ENCODE results near the gene PRR23C.

The PRR23C gene

GRCh38 chr3:139020868-139021234, 23.8 kb downstream of the PRR23C start, which contains the start of gene PRR23B:
Gene PRR23B, minus strand, starts transcription at chr3:139020926. Its CDS starts 265 bp downstream, at chr3:139020661.
- no peak for DNase-seq (ENCODE audit: extremely low read depth, low read depth)
- H3K4me3 ChIP-seq (replicated peaks; ENCODE audit: low read depth, low read length): no peak within 1 kb of the TSS
- TF ChIP-seq, protein P1, sequence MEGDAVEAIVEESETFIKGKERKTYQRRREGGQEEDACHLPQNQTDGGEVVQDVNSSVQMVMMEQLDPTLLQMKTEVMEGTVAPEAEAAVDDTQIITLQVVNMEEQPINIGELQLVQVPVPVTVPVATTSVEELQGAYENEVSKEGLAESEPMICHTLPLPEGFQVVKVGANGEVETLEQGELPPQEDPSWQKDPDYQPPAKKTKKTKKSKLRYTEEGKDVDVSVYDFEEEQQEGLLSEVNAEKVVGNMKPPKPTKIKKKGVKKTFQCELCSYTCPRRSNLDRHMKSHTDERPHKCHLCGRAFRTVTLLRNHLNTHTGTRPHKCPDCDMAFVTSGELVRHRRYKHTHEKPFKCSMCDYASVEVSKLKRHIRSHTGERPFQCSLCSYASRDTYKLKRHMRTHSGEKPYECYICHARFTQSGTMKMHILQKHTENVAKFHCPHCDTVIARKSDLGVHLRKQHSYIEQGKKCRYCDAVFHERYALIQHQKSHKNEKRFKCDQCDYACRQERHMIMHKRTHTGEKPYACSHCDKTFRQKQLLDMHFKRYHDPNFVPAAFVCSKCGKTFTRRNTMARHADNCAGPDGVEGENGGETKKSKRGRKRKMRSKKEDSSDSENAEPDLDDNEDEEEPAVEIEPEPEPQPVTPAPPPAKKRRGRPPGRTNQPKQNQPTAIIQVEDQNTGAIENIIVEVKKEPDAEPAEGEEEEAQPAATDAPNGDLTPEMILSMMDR (IDR thresholded peaks at IDR 0.05; ENCODE audit: low read depth, low read length, missing control alignments): peak; percentile 31

- no peak overlapping the region for H3K4me3 ChIP-seq (replicated peaks; ENCODE audit: low read depth, low read length)
- no peak for DNase-seq (ENCODE audit: extremely low read depth, low read depth)
- TF ChIP-seq, protein P1 (IDR thresholded peaks at IDR 0.05; ENCODE audit: low read depth, low read length, missing control alignments): no peak
Measured at GRCh38 chr3:139020036-139020867, 24.4 kb downstream of the PRR23C start.

GRCh38 chr3:139016430-139017048, 28.2 kb downstream of the PRR23C start:
- no peak overlapping the region for H3K4me3 ChIP-seq (replicated peaks; ENCODE audit: low read depth, low read length)
- TF ChIP-seq, protein P1 (IDR thresholded peaks at IDR 0.05; ENCODE audit: low read depth, low read length, missing control alignments): no peak
- DNase-seq (ENCODE audit: extremely low read depth, low read depth): no peak

GRCh38 chr3:139006051-139006716, 38.5 kb downstream of the PRR23C start, which contains the start of gene PRR23A:
Gene PRR23A, minus strand, starts transcription at chr3:139006268. Its CDS starts 0 bp downstream, at chr3:139006268.
- TF ChIP-seq, protein P1 (IDR thresholded peaks at IDR 0.05; ENCODE audit: low read depth, low read length, missing control alignments): no peak
- H3K4me3 ChIP-seq (replicated peaks; ENCODE audit: low read depth, low read length): no peak within 1 kb of the TSS
- DNase-seq (ENCODE audit: extremely low read depth, low read depth): no peak

DNA sequence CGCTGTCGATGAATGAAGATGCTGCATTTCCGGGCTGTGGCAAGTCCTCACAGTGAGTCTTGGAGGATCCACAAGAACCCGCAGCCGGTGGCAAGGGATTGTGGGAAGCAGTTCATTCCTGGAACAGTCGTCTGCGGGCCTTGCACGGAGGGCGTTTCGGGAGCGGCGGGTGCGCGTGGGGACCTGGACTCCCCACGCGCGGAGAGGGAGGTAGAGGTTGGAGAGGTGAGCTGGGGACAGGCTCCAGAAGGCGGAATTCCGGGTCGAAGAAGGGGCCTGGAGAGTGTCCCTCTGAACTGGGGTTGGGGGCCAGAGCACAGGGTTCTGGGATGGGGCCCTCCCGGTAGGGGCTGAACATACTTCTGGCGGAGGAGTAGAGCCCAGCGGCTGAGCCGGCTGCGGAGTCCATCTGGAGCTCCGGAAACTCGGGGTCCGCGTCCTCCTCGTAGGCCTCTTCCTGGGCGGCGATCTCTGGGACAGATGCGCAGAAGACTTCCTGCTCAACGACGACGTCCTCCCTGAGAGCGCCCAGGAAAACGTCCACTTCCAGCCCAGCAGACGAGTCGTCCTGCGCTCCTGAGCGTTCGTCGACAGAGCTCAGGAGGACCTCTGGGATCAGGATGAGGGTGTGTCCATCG, 39.2 kb downstream of the PRR23C start:
- no peak overlapping the region for H3K4me3 ChIP-seq (replicated peaks; ENCODE audit: low read depth, low read length)
- TF ChIP-seq, protein P1 (IDR thresholded peaks at IDR 0.05; ENCODE audit: low read depth, low read length, missing control alignments): no peak
- DNase-seq (ENCODE audit: extremely low read depth, low read depth): no peak

DNA sequence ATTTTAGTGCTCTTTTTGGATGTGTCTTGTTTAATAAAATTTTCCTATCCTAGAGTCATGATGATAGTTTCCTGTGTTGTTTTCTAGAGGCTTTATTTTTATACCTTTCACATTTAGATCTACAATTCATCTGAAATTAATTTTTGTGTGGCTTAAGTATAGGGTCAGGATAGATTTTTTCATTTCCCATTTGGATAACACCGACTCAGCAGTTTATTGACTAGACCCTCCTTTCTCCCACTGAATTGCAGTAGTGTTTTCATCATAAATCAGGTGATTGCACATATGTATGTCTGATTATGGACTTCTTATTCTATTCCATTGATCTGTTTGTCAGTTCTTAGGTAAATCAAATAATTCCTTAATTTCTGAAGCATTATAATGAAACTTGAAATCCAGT, 49.0 kb downstream of the PRR23C start:
- H3K4me3 ChIP-seq (replicated peaks; ENCODE audit: low read depth, low read length): no peak overlapping the region
- TF ChIP-seq, protein P1 (IDR thresholded peaks at IDR 0.05; ENCODE audit: low read depth, low read length, missing control alignments): no peak
- no peak for DNase-seq (ENCODE audit: extremely low read depth, low read depth)

All from HFF-Myc (cell line).